H9 (cell line): Measurements from ENCODE around the gene CKM. TPM values are rescaled to one million over a fixed set of nuclear protein-coding genes. Genes with fewer than 3 reads are reported as not detected.

ENCODE experiments used
- DNase-seq: peaks from one replicate; pipeline ENCODE4 v3.0.0-alpha.2; 2017
- H2AFZ ChIP-seq: one replicate; pipeline ENCODE4 v1.6.1; 2013; ENCODE audit warnings: mild to moderate bottlenecking, low read length, control low read depth, moderate library complexity
- H2AK5ac ChIP-seq: 2 replicates; pipeline ENCODE4 v1.6.1; 2013; ENCODE audit warnings: low read length, control low read depth, mixed read lengths; ENCODE audit not compliant: insufficient read length
- H2BK120ac ChIP-seq: one replicate; pipeline ENCODE4 v1.6.1; 2013; ENCODE audit warnings: low read depth, mild to moderate bottlenecking, low read length, control low read depth, inconsistent platforms; ENCODE audit not compliant: poor library complexity, severe bottlenecking
- H2BK12ac ChIP-seq: 2 replicates; pipeline ENCODE4 v1.6.1; 2013; ENCODE audit warnings: low read length, control low read depth, mixed read lengths, low read depth; ENCODE audit not compliant: insufficient read length
- H2BK15ac ChIP-seq: 2 replicates; pipeline ENCODE4 v1.6.1; 2013; ENCODE audit warnings: low read depth, low read length, control low read depth
- H2BK20ac ChIP-seq: one replicate; pipeline ENCODE4 v1.6.1; 2013; ENCODE audit warnings: low read depth, mild to moderate bottlenecking, low read length, control low read depth, inconsistent platforms; ENCODE audit not compliant: poor library complexity, severe bottlenecking
- H2BK5ac ChIP-seq: 2 replicates; pipeline ENCODE4 v1.6.1; 2013; ENCODE audit warnings: low read length, control low read depth, mixed read lengths; ENCODE audit not compliant: insufficient read length
- H3K14ac ChIP-seq: 2 replicates; pipeline ENCODE4 v1.6.1; 2013; ENCODE audit warnings: low read length, control low read depth; ENCODE audit not compliant: insufficient read depth
- H3K18ac ChIP-seq: 2 replicates; pipeline ENCODE4 v1.6.1; 2013; ENCODE audit warnings: low read depth, mild to moderate bottlenecking, mixed read lengths, low read length, control low read depth; ENCODE audit not compliant: insufficient read length
- H3K23ac ChIP-seq: 2 replicates; pipeline ENCODE4 v1.6.1; 2013; ENCODE audit warnings: low read length, control low read depth, mixed read lengths, low read depth; ENCODE audit not compliant: insufficient read length
- H3K23me2 ChIP-seq: 2 replicates; pipeline ENCODE4 v1.6.1; 2013; ENCODE audit warnings: low read depth, mild to moderate bottlenecking, mixed read lengths, low read length, control low read depth; ENCODE audit not compliant: insufficient read length, poor library complexity, severe bottlenecking
- H3K27ac ChIP-seq: 2 replicates; pipeline ENCODE4 v1.5.1; 2013; ENCODE audit warnings: low read length, control low read depth, mixed read lengths, low read depth; ENCODE audit not compliant: insufficient read length
- H3K27me3 ChIP-seq: 2 replicates; pipeline ENCODE4 v1.6.1; 2013; ENCODE audit warnings: low read length, control low read depth, inconsistent platforms; ENCODE audit not compliant: insufficient read depth
- H3K4ac ChIP-seq: 2 replicates; pipeline ENCODE4 v1.6.1; 2013; ENCODE audit warnings: low read depth, mild to moderate bottlenecking, control low read depth, inconsistent platforms, low read length, moderate library complexity
- H3K4me1 ChIP-seq: 2 replicates; pipeline ENCODE4 v1.6.1; 2013; ENCODE audit warnings: low read length, control low read depth, inconsistent platforms; ENCODE audit not compliant: insufficient read depth
- H3K4me2 ChIP-seq: 2 replicates; pipeline ENCODE4 v1.6.1; 2013; ENCODE audit warnings: low read length, control low read depth, mixed read lengths; ENCODE audit not compliant: insufficient read length, insufficient read depth
- H3K56ac ChIP-seq: 2 replicates; pipeline ENCODE4 v1.6.1; 2013; ENCODE audit warnings: low read depth, mild to moderate bottlenecking, mixed read lengths, low read length, control low read depth; ENCODE audit not compliant: insufficient read length
- H3K79me1 ChIP-seq: 2 replicates; pipeline ENCODE4 v1.6.1; 2013; ENCODE audit warnings: low read depth, mild to moderate bottlenecking, moderate library complexity, low read length, control low read depth, inconsistent platforms; ENCODE audit not compliant: insufficient read depth, poor library complexity, severe bottlenecking
- H3K79me2 ChIP-seq: 2 replicates; pipeline ENCODE4 v1.6.1; 2013; ENCODE audit warnings: low read length, control low read depth, inconsistent platforms; ENCODE audit not compliant: insufficient read depth
- H3K9ac ChIP-seq: 2 replicates; pipeline ENCODE4 v1.6.1; 2013; ENCODE audit warnings: low read length, control low read depth, mixed read lengths; ENCODE audit not compliant: insufficient read length; ENCODE audit errors: extremely low read depth
- H3K9me3 ChIP-seq: one replicate; pipeline ENCODE4 v1.6.1; 2013; ENCODE audit warnings: low read depth, low read length, inconsistent platforms; ENCODE audit not compliant: control insufficient read depth
- H3T11ph ChIP-seq: one replicate; pipeline ENCODE4 v1.6.1; 2013; ENCODE audit warnings: mild to moderate bottlenecking, low read length, control low read depth, inconsistent platforms
- H4K20me1 ChIP-seq: one replicate; pipeline ENCODE4 v1.6.1; 2013; ENCODE audit not compliant: control insufficient read depth, insufficient read length, insufficient read depth
- H4K5ac ChIP-seq: 2 replicates; pipeline ENCODE4 v1.6.1; 2013; ENCODE audit warnings: low read depth, mild to moderate bottlenecking, mixed read lengths, low read length, control low read depth; ENCODE audit not compliant: insufficient read length
- H4K8ac ChIP-seq: replicated peaks from 2 replicates; pipeline ENCODE4 v1.6.1; 2013; ENCODE audit warnings: low read length, control low read depth, mixed read lengths, low read depth; ENCODE audit not compliant: insufficient read length
- H4K91ac ChIP-seq: 2 replicates; pipeline ENCODE4 v1.6.1; 2013; ENCODE audit warnings: low read depth, mild to moderate bottlenecking, moderate library complexity, mixed read lengths, low read length, control low read depth; ENCODE audit not compliant: insufficient read length
- H3K27ac Mint-ChIP-seq, 3 experiments: 2 replicates in 2 of 3; 3 replicates in 1 of 3; pipeline ENCODE4 v1.8.0; 2020 to 2021; ENCODE audit warnings: mixed read lengths in 3 of 3, mild to moderate bottlenecking in 1 of 3, moderate library complexity in 1 of 3
- H3K27me3 Mint-ChIP-seq: 2 replicates; pipeline ENCODE4 v1.8.0; 2021; ENCODE audit warnings: low read depth, mild to moderate bottlenecking, moderate library complexity, mixed read lengths
- H3K36me3 Mint-ChIP-seq, 3 experiments: 2 replicates in 2 of 3; 3 replicates in 1 of 3; pipeline ENCODE4 v1.8.0; 2020 to 2021; ENCODE audit warnings: low read depth in 3 of 3, mixed read lengths in 3 of 3; ENCODE audit not compliant: insufficient read depth in 1 of 3
- H3K4me1 Mint-ChIP-seq, 2 experiments: 2 replicates each; pipeline ENCODE4 v1.8.0; 2020; ENCODE audit warnings: mixed read lengths in 2 of 2
- H3K4me3 Mint-ChIP-seq, 2 experiments: 2 replicates in 1 of 2; 3 replicates in 1 of 2; pipeline ENCODE4 v1.8.0; 2020 to 2021; ENCODE audit warnings: mild to moderate bottlenecking in 2 of 2, mixed read lengths in 2 of 2, moderate library complexity in 1 of 2
- H3K9me3 Mint-ChIP-seq, 2 experiments: 2 replicates in 1 of 2; 3 replicates in 1 of 2; pipeline ENCODE4 v1.8.0; 2020; ENCODE audit warnings: mild to moderate bottlenecking in 2 of 2, mixed read lengths in 2 of 2, moderate library complexity in 1 of 2
- CTCF ChIP-seq: fragments of 200-600 bp; sonication (generic); conservative IDR thresholded peaks from 3 replicates; pipeline ENCODE4 v1.8.0; 2021; ENCODE audit warnings: antibody characterized with exemption, mild to moderate bottlenecking
- WGBS: extraction: QIAGEN DNeasy Blood & Tissue Kit; methylation state at CpG from one replicate; pipeline ENCODE4 v1.1.7; 2013; ENCODE audit warnings: missing lambda C conversion rate, low lambda C conversion rate, mixed read lengths; ENCODE audit not compliant: insufficient read length; ENCODE audit errors: extremely low coverage; 5-methylcytosine and 5-hydroxymethylcytosine counted together
- total RNA-seq: library from RNA; stranded (reverse); gene quantifications from 2 replicates; pipeline ENCODE4 v1.2.1, GENCODE V29; 2021

The CKM gene
- total RNA-seq, 1 experiment from 2014 or later: not detected

- H3T11ph ChIP-seq: no peak overlapping the region
- H3K27ac Mint-ChIP-seq: no peak overlapping the region
- H2BK20ac ChIP-seq: no peak overlapping the region
- no CpG with 5 or more reads among the region's 27 CpGs for whole genome bisulfite sequencing
- no peak for TF ChIP-seq CTCF
- DNase-seq: no peak
- no peak overlapping the region for H2BK12ac ChIP-seq
- no peaks in the 10 kb centered on the region; the same call in 1 of the 2 replicates for H3K4me1 ChIP-seq
- no peak overlapping the region for H3K56ac ChIP-seq
- H3K36me3 Mint-ChIP-seq: peaks cover 12 to 30% (median 13%) of the 10 kb centered on the region in 3 experiments; a peak in 6 of 7 replicates
- H3K27ac ChIP-seq: no peak overlapping the region
- peaks cover 15 to 22% of the 10 kb centered on the region in 2 experiments for H3K4me1 Mint-ChIP-seq
- no peak overlapping the region for H3K18ac ChIP-seq
- no peaks in the 10 kb centered on the region for H3K79me1 ChIP-seq
- H2BK120ac ChIP-seq: no peak overlapping the region
- no peaks in the 10 kb centered on the region; the same call in 1 of the 2 replicates for H3K27me3 ChIP-seq
- H2BK15ac ChIP-seq: no peak overlapping the region
- H3K79me2 ChIP-seq: no peaks in the 10 kb centered on the region
- no peaks in the 10 kb centered on the region for H3K23me2 ChIP-seq
- H3K9me3 Mint-ChIP-seq: peaks cover 3 to 7% of the 10 kb centered on the region in 2 experiments; a peak in 2 of 5 replicates
- no peak overlapping the region for H4K5ac ChIP-seq
- H4K8ac ChIP-seq: no peak overlapping the region
- no peaks in the 10 kb centered on the region for H4K20me1 ChIP-seq
- no peak overlapping the region for H3K14ac ChIP-seq
- H4K91ac ChIP-seq: no peak overlapping the region
- H3K27me3 Mint-ChIP-seq: peaks cover 36% of the 10 kb centered on the region
- no peak overlapping the region for H2AFZ ChIP-seq
- H3K9me3 ChIP-seq: no peaks in the 10 kb centered on the region
- H3K4me3 Mint-ChIP-seq: no peak overlapping the region
- H2BK5ac ChIP-seq: no peak overlapping the region
- H2AK5ac ChIP-seq: no peak overlapping the region
- H3K23ac ChIP-seq: no peak overlapping the region
- no peak overlapping the region for H3K4ac ChIP-seq
- H3K9ac ChIP-seq: no peak overlapping the region
- no peak overlapping the region for H3K4me2 ChIP-seq
These were observed 20.3 kb downstream of the CKM start for GRCh38 chr19:45302416-45302815.
